Tibial artery (tissue), 4 donors: ENCODE measurements around the gene GABARAPL2.

Experiments used
- DNase-seq, 2 donors: peaks; one replicate each; pipeline ENCODE4 v3.0.0-alpha.2; 2019
- H3K27ac ChIP-seq, 2 donors: fragments of 200-600 bp; sonication (generic) in 1 of 2; 1 replicate in 1 of 2; 2 replicates in 1 of 2; pipeline ENCODE4 v1.5.1; 2018 to 2019; ENCODE audit warnings: mild to moderate bottlenecking in 1 of 2
- H3K27me3 ChIP-seq, 2 donors: fragments of 200-600 bp; sonication (generic) in 1 of 2; one replicate each; pipeline versions ENCODE4 v1.5.1 to v1.6.0; 2016 to 2019
- H3K36me3 ChIP-seq, 3 donors: fragments of 200-600 bp; sonication (generic) in 2 of 3; one replicate each; pipeline ENCODE4 v1.5.1; 2016 to 2019; ENCODE audit warnings: mild to moderate bottlenecking in 2 of 3
- H3K4me1 ChIP-seq, 4 donors: fragments of 200-600 bp; sonication (generic) in 2 of 4; 1 replicate in 3 of 4; 2 replicates in 1 of 4; pipeline ENCODE4 v1.5.1; 2016 to 2019
- H3K4me3 ChIP-seq, 2 donors: fragments of 200-600 bp; sonication (generic) in 1 of 2; 1 replicate in 1 of 2; 2 replicates in 1 of 2; pipeline ENCODE4 v1.5.1; 2018 to 2019; ENCODE audit warnings: mild to moderate bottlenecking in 2 of 2
- H3K9me3 ChIP-seq, 3 donors: fragments of 200-600 bp; sonication (generic) in 1 of 3; one replicate each; pipeline ENCODE4 v1.5.1; 2016 to 2019
- intact Hi-C: fragments of 100-400 bp; cut with DNase I; formaldehyde crosslinking; loops from one replicate; pipeline ENCODE4 v1.15.0; 2023; ENCODE audit warnings: low total_unique reads
- TF ChIP-seq, protein P1 (sequence below), 2 experiments: fragments of 200-600 bp in 1 of 2; fragments of 450-650 bp in 1 of 2; IDR thresholded peaks; one replicate each; pipeline ENCODE4 v1.5.1; 2017 to 2019; ENCODE audit warnings: antibody characterized with exemption in 2 of 2, mild to moderate bottlenecking in 1 of 2, moderate library complexity in 1 of 2

The GABARAPL2 gene, protein sequence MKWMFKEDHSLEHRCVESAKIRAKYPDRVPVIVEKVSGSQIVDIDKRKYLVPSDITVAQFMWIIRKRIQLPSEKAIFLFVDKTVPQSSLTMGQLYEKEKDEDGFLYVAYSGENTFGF

DNA sequence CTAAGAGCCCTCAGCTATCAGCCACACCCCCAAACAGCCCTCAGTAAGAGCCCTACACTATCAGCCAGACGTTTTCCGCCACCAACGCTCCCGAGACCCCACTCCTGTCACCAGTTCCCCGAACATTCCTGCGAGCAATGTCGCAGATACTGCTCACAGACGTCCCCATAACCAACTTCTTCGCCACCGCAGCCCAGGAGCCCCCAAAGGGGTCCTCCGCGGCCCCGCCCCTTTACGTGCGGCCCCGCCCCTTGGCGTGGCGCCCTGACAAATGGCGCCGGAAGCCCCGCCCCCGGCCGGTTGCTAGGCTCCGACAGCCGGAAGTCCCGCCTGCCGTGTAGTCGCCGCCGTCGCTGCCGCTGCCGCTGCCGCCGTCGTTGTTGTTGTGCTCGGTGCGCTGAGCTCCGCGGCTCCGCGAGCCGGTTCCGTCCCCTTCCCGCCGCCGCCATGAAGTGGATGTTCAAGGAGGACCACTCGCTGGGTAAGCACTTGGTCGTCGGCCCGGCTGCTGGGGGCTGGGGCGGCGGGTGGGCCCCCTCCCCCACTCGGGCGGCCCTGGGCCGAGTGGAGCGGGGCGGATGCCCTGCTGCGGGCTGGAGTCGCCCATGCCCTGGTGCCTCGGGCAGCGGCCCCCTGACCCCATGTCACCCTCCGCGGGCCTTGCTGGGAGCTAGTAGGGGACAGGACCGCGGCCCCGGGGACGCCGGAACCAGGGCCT, at the start of gene GABARAPL2:
Gene GABARAPL2 (plus strand): TSS at position 340 of the 718 bp plus-strand sequence. CDS start 108 bp downstream, at position 448.
- Histone ChIP-seq H3K27me3 (no peaks in the 10 kb centered on the region), H3K9me3 (no peaks in the 10 kb centered on the region), H3K4me3 (peak within 1 kb of the TSS; percentile 77 to 96), H3K36me3 (peaks cover 30 to 36% (median 31%) of the 10 kb centered on the region in 3 donors), H3K27ac (peak within 1 kb of the TSS; percentile 77 to 82), H3K4me1 (peaks cover 0 to 54% (median 38%) of the 10 kb centered on the region in 4 donors)
- TF ChIP-seq, protein P1, sequence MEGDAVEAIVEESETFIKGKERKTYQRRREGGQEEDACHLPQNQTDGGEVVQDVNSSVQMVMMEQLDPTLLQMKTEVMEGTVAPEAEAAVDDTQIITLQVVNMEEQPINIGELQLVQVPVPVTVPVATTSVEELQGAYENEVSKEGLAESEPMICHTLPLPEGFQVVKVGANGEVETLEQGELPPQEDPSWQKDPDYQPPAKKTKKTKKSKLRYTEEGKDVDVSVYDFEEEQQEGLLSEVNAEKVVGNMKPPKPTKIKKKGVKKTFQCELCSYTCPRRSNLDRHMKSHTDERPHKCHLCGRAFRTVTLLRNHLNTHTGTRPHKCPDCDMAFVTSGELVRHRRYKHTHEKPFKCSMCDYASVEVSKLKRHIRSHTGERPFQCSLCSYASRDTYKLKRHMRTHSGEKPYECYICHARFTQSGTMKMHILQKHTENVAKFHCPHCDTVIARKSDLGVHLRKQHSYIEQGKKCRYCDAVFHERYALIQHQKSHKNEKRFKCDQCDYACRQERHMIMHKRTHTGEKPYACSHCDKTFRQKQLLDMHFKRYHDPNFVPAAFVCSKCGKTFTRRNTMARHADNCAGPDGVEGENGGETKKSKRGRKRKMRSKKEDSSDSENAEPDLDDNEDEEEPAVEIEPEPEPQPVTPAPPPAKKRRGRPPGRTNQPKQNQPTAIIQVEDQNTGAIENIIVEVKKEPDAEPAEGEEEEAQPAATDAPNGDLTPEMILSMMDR (IDR thresholded peaks at IDR 0.05) = no peak
- intact Hi-C loops = loop anchor here (2.0 kb wide), 1 partner anchor 57 kb away; the partner anchor contains the start of gene ADAT1
- DNase-seq = peak; percentile 71 to 88

DNA sequence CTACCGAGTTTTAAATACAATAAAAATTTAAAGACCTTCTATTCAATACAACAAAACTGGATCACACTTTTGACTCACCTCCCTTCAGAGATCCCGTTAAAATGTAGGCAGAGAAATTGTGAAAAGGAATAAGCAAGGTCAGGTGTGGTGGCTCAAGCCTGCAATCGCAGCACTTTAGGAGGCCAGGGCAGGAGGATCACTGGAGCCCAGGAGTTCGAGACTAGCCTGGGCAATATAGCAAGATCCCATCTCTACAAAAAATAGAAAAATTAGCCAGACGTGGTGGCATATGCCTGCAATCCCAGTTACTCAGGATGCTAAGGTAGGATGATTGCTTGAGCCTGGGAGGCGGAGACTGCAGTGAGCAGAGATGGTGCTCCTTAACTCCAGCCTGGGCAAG, 47.0 kb upstream of the GABARAPL2 start:
- intact Hi-C loops = loop anchor here (5.0 kb wide), 1 partner anchor 47 kb away; no protein-coding TSS in a partner anchor
- H3K4me3 ChIP-seq = no peak overlapping the region
- H3K27ac ChIP-seq = no peak overlapping the region
- H3K9me3 ChIP-seq = no peaks in the 10 kb centered on the region
- DNase-seq = no peak
- H3K27me3 ChIP-seq = no peaks in the 10 kb centered on the region
- H3K36me3 ChIP-seq = no peaks in the 10 kb centered on the region
- H3K4me1 ChIP-seq = peaks cover 0 to 10% (median 7%) of the 10 kb centered on the region in 4 donors
- TF ChIP-seq, protein P1 (IDR thresholded peaks at IDR 0.05) = no peak

DNA sequence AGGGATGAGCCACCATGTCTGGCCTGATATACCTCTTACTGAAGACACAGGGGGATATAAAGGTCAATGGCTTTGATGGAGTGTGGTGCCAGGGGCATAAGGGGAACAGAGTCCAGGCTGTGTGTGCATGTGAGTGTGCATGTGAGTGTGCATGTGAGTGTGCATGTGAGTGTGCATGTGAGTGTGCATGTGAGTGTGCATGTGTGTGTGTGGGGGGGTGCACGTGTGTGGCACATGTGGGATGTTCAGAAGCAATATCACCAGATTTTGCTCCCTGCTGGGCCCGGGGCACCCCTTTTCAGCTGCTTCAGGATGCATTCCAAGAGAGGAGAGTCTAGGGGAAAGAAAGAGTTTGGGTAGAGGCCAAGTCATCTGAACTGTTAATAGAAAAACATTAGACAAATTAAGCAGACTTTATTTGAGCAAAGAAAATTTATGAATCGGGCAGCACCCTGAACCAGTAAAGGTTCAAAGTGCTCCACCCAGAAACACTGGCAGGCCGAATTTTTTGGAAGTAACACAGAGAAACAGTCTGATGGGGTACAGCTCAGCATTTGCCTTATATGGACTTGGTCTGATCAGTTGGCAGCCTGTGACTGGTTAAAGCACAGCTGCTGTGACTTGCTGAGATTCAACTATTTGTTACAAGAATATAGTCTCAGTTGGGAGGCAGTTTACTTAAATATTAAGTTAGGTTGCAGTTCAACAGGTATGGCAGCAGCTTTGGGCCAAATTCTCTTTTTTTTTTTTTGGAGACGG, 40.0 kb upstream of the GABARAPL2 start:
- Histone ChIP-seq H3K36me3 (no peaks in the 10 kb centered on the region), H3K27ac (no peak overlapping the region), H3K4me1 (no peaks in the 10 kb centered on the region), H3K4me3 (no peak overlapping the region), H3K27me3 (no peaks in the 10 kb centered on the region), H3K9me3 (no peaks in the 10 kb centered on the region)
- no peak for DNase-seq
- TF ChIP-seq, protein P1 (IDR thresholded peaks at IDR 0.05) = no peak
- intact Hi-C loops = no loop called here

DNA sequence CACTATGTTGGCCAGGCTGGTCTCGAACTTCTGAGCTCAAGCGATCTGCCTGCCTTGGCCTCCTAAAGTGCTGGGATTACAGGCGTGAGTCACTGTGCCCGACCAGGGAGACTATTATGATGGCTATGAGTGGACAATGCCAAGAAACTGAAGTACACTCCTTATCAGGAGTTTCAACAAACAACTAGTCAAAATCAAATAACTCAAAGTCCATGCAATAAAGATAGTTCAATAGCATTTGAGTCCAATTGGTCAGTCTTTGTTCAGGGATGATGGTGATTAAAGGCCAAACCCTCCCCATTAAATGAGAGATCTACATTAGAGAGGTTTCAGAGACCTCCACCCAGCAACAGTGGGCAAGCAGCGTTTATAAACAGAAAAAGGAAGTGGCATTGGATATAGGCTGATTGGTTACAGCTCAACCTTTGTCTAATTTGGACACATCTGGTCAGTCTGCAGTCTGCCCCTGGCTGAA, 38.3 kb upstream of the GABARAPL2 start:
- Histone ChIP-seq H3K4me1 (no peaks in the 10 kb centered on the region), H3K4me3 (no peak overlapping the region), H3K36me3 (no peaks in the 10 kb centered on the region), H3K9me3 (no peaks in the 10 kb centered on the region), H3K27me3 (no peaks in the 10 kb centered on the region), H3K27ac (no peak overlapping the region)
- DNase-seq = no peak
- TF ChIP-seq, protein P1 (IDR thresholded peaks at IDR 0.05) = no peak
- intact Hi-C loops = no loop called here

DNA sequence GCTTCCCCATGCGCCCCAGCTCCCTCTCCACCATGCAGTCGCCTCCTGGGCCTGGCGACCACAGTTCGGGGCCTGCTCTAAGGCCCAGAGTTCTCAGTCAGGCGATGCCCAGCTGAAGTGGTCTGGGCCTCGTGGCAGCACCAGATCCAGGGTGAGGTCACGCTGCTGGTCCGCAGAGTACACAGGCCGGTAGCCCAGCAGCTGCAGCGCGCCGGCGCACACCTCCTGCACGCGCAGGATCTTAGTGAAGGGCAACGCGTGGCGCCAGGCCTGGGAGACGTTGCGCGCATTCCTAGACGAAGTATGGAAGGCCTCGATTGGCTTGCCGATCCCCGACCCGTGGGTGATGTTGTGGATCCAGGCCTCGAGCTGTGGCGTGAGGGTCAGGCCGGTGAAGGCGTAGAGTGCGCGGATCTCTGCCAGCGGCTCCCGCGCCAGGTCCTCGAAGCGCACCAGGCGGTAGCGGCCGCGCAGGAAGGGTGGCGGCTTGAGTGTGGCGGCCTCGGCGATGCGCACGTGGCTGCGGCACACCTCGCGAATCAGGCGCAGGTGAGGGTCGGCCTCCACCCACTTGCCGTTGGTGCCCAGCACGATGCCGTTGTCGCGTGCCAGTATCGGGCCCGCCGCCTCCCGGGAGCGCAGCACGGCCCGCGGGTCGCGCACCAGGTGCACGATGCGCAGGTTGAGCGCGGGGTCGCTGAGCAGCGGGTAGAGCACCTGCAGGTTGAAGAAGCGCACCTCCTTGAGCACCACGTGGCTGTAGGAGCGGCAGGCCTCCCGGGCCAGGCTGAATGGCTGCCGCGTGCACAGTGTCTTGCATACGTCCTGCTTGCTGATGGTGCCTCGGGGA, 36.9 kb upstream of the GABARAPL2 start:
- Histone ChIP-seq H3K4me3 (no peak overlapping the region), H3K27me3 (no peaks in the 10 kb centered on the region), H3K4me1 (no peaks in the 10 kb centered on the region), H3K9me3 (no peaks in the 10 kb centered on the region), H3K27ac (no peak overlapping the region), H3K36me3 (no peaks in the 10 kb centered on the region)
- no peak for DNase-seq
- TF ChIP-seq, protein P1 (IDR thresholded peaks at IDR 0.05) = no peak
- intact Hi-C loops = no loop called here
